Endothelial cell of umbilical vein (primary cell): ENCODE results near the gene DDX10. TPM values are rescaled to one million over a fixed set of nuclear protein-coding genes. Genes with fewer than 3 reads are reported as not detected.

ENCODE experiments used
- BruUV-seq: library from RNA; stranded (reverse); fragments of 400-500 nt; replicated peaks from 2 replicates; lab custom pipeline; 2021; lab: Mats Ljungman, UMichigan
- CTCF ChIA-PET: fragments of 300-600, 350-600 bp; sonication (Branson Sonifier 250); formaldehyde crosslinking; loops from one replicate; lab custom pipeline; 2021; ENCODE audit warnings: antibody characterized with exemption, inconsistent platforms; lab: Charles Lee
- POLR2A ChIA-PET: fragments of 300-600, 350-600 bp; sonication (Branson Sonifier 250); formaldehyde crosslinking; loops from one replicate; lab custom pipeline; 2021; ENCODE audit warnings: antibody characterized with exemption, inconsistent platforms; lab: Charles Lee
- DNase-seq: peaks from one replicate; pipeline ENCODE4 v3.0.0-alpha.2; 2011; ENCODE audit warnings: low read depth, low spot score
- FAIRE-seq: peaks from 2 replicates; lab custom pipeline; 2011; peaks lifted over from hg19 to GRCh38; lab: Jason Lieb, UNC
- H2AFZ ChIP-seq: 2 replicates; pipeline ENCODE4 v1.6.0; 2012; ENCODE audit warnings: low read depth, low read length, control low read depth, inconsistent platforms
- H3K27ac ChIP-seq: 2 replicates; pipeline ENCODE4 v1.5.1; 2011; ENCODE audit warnings: low read depth, mild to moderate bottlenecking, control low read depth, low read length, moderate library complexity; ENCODE audit not compliant: insufficient read depth
- H3K27me3 ChIP-seq, 2 experiments: 2 replicates each; pipeline versions ENCODE4 v1.6.0 to v1.6.1; 2011; ENCODE audit warnings: low read length in 2 of 2, mixed read lengths in 1 of 2; ENCODE audit not compliant: control insufficient read depth in 2 of 2, insufficient read depth in 2 of 2
- H3K36me3 ChIP-seq, 2 experiments: 2 replicates in 1 of 2; 3 replicates in 1 of 2; pipeline ENCODE4 v1.5.1; 2011; ENCODE audit warnings: low read length in 2 of 2, mild to moderate bottlenecking in 1 of 2, moderate library complexity in 1 of 2; ENCODE audit not compliant: control insufficient read depth in 2 of 2, insufficient read depth in 2 of 2; ENCODE audit errors: extremely low read depth in 1 of 2
- H3K4me1 ChIP-seq: 3 replicates; pipeline ENCODE4 v1.5.1; 2011; ENCODE audit warnings: mild to moderate bottlenecking, low read length; ENCODE audit not compliant: control insufficient read depth, insufficient read depth; ENCODE audit errors: extremely low read depth
- H3K4me2 ChIP-seq: 2 replicates; pipeline ENCODE4 v1.6.1; 2011; ENCODE audit warnings: low read length, control low read depth, mixed read lengths; ENCODE audit not compliant: insufficient read depth
- H3K4me3 ChIP-seq, 3 experiments: fragments of 200-600 bp in 1 of 3; sonication (generic), shearing (Covaris generic) in 1 of 3; replicated peaks in 1 of 3; 2 replicates each; pipeline ENCODE4 v1.5.1; 2011 to 2016; ENCODE audit warnings: control low read depth in 3 of 3, low read length in 3 of 3, mild to moderate bottlenecking in 2 of 3, inconsistent platforms in 1 of 3, low read depth in 1 of 3, moderate library complexity in 1 of 3; ENCODE audit not compliant: insufficient read depth in 1 of 3
- H3K79me2 ChIP-seq: 2 replicates; pipeline ENCODE4 v1.6.0; 2012; ENCODE audit warnings: low read length, inconsistent platforms; ENCODE audit not compliant: control insufficient read depth, insufficient read depth
- H3K9ac ChIP-seq: replicated peaks from 2 replicates; pipeline ENCODE3; 2011; ENCODE audit warnings: low read length, control low read depth; ENCODE audit not compliant: insufficient read depth; ENCODE audit errors: extremely low read depth
- H3K9me1 ChIP-seq: replicated peaks from 3 replicates; pipeline ENCODE4 v1.6.0; 2011; ENCODE audit warnings: mild to moderate bottlenecking, low read length; ENCODE audit not compliant: control insufficient read depth, insufficient read depth; ENCODE audit errors: extremely low read depth
- H3K9me3 ChIP-seq: replicated peaks from 2 replicates; pipeline ENCODE4 v1.5.1; 2012; ENCODE audit warnings: low read length, inconsistent platforms; ENCODE audit not compliant: control insufficient read depth, insufficient read depth
- H4K20me1 ChIP-seq: replicated peaks from 2 replicates; pipeline ENCODE3; 2011; ENCODE audit warnings: mild to moderate bottlenecking, low read length; ENCODE audit not compliant: control insufficient read depth, insufficient read depth; ENCODE audit errors: extremely low read depth
- EZH2 ChIP-seq: IDR thresholded peaks from 2 replicates; pipeline ENCODE4 v1.6.1; 2012; ENCODE audit warnings: borderline replicate concordance, low read depth, mild to moderate bottlenecking, moderate library complexity, low read length, inconsistent platforms; ENCODE audit not compliant: severe bottlenecking
- FOS ChIP-seq: IDR thresholded peaks from 2 replicates; pipeline ENCODE4 v1.6.1; 2011; ENCODE audit warnings: mild to moderate bottlenecking, low read length, moderate library complexity, borderline replicate concordance; ENCODE audit not compliant: insufficient read depth
- GATA2 ChIP-seq: IDR thresholded peaks from 2 replicates; pipeline ENCODE4 v1.7.0; 2011; ENCODE audit warnings: low read depth, mild to moderate bottlenecking, moderate library complexity, mixed read lengths, low read length; ENCODE audit not compliant: insufficient read length, insufficient read depth
- JUN ChIP-seq: IDR thresholded peaks from 2 replicates; pipeline ENCODE4 v1.6.1; 2011; ENCODE audit warnings: borderline replicate concordance, low read depth; ENCODE audit not compliant: insufficient read length, insufficient read depth
- MYC ChIP-seq: IDR thresholded peaks from one replicate; pipeline ENCODE4 v1.6.1; 2011; ENCODE audit warnings: mild to moderate bottlenecking, low read depth, low read length
- POLR2A ChIP-seq: IDR thresholded peaks from 2 replicates; pipeline ENCODE4 v1.6.1; 2012; ENCODE audit warnings: low read depth, mild to moderate bottlenecking, control low read depth, low read length
- POLR2AphosphoS5 ChIP-seq: IDR thresholded peaks from 2 replicates; pipeline ENCODE4 v1.6.1; 2012; ENCODE audit warnings: low read depth, mild to moderate bottlenecking, control low read depth, low read length, moderate library complexity; ENCODE audit not compliant: insufficient read depth
- dilution Hi-C: fragments of 300-500 bp; cut with MboI; formaldehyde crosslinking; loops from one replicate; pipeline ENCODE4 v1.15.0; 2019; ENCODE audit warnings: low sequenced_read_pairs; ENCODE audit not compliant: extremely low pct_ligation_motif_present
- intact Hi-C: fragments of 100-400 bp; cut with micrococcal nuclease; formaldehyde crosslinking; loops from one replicate; pipeline ENCODE4 v1.10.0; 2022
- polyA plus RNA-seq, 4 experiments: library from polyadenylated mRNA; depleted of rRNA in 3 of 4; stranded (reverse) in 3 of 4; unstranded in 1 of 4; fragments of >200 nt; gene quantifications; 2 replicates each; pipeline versions ENCODE4 v1.2.1 to v1.2.3, GENCODE V29; 2011 to 2012; ENCODE audit warnings: missing spikeins in 1 of 4
- total RNA-seq: library from RNA; stranded (reverse); gene quantifications from 2 replicates; pipeline ENCODE4 v1.2.3, GENCODE V29; 2021
- TF ChIP-seq, protein P1 (sequence below): IDR thresholded peaks from 2 replicates; pipeline ENCODE4 v1.6.1; 2011; ENCODE audit not compliant: insufficient read depth, insufficient read length
- TF ChIP-seq, protein P2 (sequence below), 2 donors: IDR thresholded peaks; 1 replicate in 1 of 2; 2 replicates in 1 of 2; pipeline ENCODE4 v1.5.1; 2011; ENCODE audit warnings: low read length in 2 of 2, mild to moderate bottlenecking in 2 of 2, moderate library complexity in 2 of 2, control low read depth in 1 of 2, inconsistent platforms in 1 of 2, low read depth in 1 of 2; ENCODE audit not compliant: insufficient read depth in 1 of 2; ENCODE audit errors: extremely low read depth in 1 of 2

The DDX10 gene
- total and polyA plus RNA-seq, 2 donors (not counting 3 experiments of a cell fraction or from before 2014, with no cell fraction given) = 29.8 to 35.2 TPM

DNA sequence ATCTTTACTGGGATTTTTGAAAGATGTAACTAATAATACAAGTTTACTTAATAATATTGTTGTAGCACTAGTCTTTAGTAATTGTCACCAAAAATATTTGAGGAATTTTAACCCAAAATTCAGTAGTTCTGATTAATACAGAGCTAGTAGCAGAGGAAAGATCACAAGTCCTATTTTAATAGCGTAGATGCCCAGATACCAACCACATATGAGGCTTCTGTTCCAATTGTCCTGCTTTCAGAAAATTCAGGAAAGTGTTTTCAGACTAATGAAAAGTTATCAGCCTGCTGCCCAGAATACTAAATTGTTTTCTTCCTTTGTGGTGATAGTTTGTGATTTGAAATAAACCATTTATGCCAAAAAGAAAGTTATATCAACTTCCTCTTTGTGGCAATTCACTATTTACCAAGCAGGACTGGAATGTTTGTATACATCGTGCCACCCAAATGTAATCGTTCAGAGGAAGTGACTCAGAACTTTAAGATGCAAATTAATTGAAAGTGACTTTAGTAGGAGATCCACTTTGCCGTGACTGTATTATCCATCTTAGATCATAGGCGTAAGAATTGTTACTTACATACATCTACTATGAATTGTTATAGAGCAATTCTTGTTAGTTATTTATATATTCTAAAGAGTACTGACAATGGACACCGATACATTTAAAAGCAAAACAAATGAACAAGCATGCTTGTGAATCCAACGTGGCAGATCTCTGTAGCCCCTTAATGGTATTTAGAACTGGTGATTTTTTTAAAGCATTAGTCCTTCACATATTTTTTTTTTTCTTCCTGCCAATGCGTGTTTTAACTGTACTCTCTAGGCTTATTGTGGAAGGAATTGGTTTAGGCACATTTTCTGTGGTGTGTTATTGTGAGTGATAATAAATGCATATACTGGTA, 231.0 kb downstream of the DDX10 start:
- no peaks in the 10 kb centered on the region for H3K36me3 ChIP-seq
- intact Hi-C loops = loop anchor here (1.0 to 2.0 kb wide), 4 partner anchors 10 to 33 kb away; no protein-coding TSS in a partner anchor
- H3K4me1 ChIP-seq = peaks cover 34% of the 10 kb centered on the region
- no peaks in the 10 kb centered on the region for H3K27me3 ChIP-seq
- H3K79me2 ChIP-seq = no peaks in the 10 kb centered on the region
- POLR2A ChIA-PET = no interaction called here
- peak overlapping the region in 1 of 3 experiments; percentile 57 for H3K4me3 ChIP-seq
- dilution Hi-C loops = no loop called here
- CTCF ChIA-PET = interaction anchor here (1.0 to 1.6 kb wide), 6 partner anchors 10 to 107 kb away, joined by 3 to 9 read pairs (median 3); no protein-coding TSS in a partner anchor
- peak overlapping the region; percentile 93 for H3K4me2 ChIP-seq
- H3K27ac ChIP-seq = peak overlapping the region; percentile 95
- no peaks in the 10 kb centered on the region for H4K20me1 ChIP-seq
- BruUV-seq = TSS peak; percentile 92
- H2AFZ ChIP-seq = no peak overlapping the region
- peak overlapping the region; percentile 81 for H3K9ac ChIP-seq
- no peaks in the 10 kb centered on the region for H3K9me1 ChIP-seq
- H3K9me3 ChIP-seq = no peaks in the 10 kb centered on the region
- peak; percentile 88 for FAIRE-seq
- TF ChIP-seq MYC = no peak
- TF ChIP-seq JUN = peak; percentile 91
- TF ChIP-seq, protein P1, sequence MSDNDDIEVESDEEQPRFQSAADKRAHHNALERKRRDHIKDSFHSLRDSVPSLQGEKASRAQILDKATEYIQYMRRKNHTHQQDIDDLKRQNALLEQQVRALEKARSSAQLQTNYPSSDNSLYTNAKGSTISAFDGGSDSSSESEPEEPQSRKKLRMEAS = no peak
- TF ChIP-seq, protein P2, sequence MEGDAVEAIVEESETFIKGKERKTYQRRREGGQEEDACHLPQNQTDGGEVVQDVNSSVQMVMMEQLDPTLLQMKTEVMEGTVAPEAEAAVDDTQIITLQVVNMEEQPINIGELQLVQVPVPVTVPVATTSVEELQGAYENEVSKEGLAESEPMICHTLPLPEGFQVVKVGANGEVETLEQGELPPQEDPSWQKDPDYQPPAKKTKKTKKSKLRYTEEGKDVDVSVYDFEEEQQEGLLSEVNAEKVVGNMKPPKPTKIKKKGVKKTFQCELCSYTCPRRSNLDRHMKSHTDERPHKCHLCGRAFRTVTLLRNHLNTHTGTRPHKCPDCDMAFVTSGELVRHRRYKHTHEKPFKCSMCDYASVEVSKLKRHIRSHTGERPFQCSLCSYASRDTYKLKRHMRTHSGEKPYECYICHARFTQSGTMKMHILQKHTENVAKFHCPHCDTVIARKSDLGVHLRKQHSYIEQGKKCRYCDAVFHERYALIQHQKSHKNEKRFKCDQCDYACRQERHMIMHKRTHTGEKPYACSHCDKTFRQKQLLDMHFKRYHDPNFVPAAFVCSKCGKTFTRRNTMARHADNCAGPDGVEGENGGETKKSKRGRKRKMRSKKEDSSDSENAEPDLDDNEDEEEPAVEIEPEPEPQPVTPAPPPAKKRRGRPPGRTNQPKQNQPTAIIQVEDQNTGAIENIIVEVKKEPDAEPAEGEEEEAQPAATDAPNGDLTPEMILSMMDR (IDR thresholded peaks at IDR 0.05; ENCODE audit: extremely low read depth in 1 of 2, insufficient read depth in 1 of 2, low read depth in 1 of 2, low read length in 2 of 2) = no peak
- no peak for TF ChIP-seq POLR2A
- peak; percentile 83 for TF ChIP-seq FOS
- no peak for TF ChIP-seq EZH2
- TF ChIP-seq POLR2AphosphoS5 = peak; percentile 72
- peak; percentile 62 for TF ChIP-seq GATA2
- peak; percentile 83 for DNase-seq
